GM18909 (cell line): ENCODE measurements around the gene FRMD4A.
"Not testable (repeated sequence)": the region's sequence is repeated elsewhere in the genome, so short reads cannot be mapped to it uniquely, and the experiment has no call there.

Experiments
- ATAC-seq: cut with Tn5 transposase; IDR thresholded peaks from one replicate; pipeline ENCODE4 v1.9.1; 2021; ENCODE audit warnings: mild to moderate bottlenecking; ENCODE audit not compliant: unreplicated experiment, poor library complexity

Gene FRMD4A

GRCh38 chr10:14158575-14158974 lies 172.1 kb downstream of the FRMD4A start:
- no peak for ATAC-seq

- ATAC-seq, result no peak
Observed at GRCh38 chr10:14156104-14156503, 174.6 kb downstream of the FRMD4A start.

- no peak for ATAC-seq
Observed at GRCh38 chr10:14153570-14154055, 177.1 kb downstream of the FRMD4A start.

- no peak for ATAC-seq
Observed at GRCh38 chr10:14151571-14151970, 179.2 kb downstream of the FRMD4A start.

- ATAC-seq, result no peak
Observed at GRCh38 chr10:14150526-14150925, 180.2 kb downstream of the FRMD4A start.

GRCh38 chr10:14146501-14146900 lies 184.2 kb downstream of the FRMD4A start:
- ATAC-seq, result no peak

GRCh38 chr10:14146025-14146424 lies 184.7 kb downstream of the FRMD4A start:
- no peak for ATAC-seq

GRCh38 chr10:14144451-14144850 lies 186.3 kb downstream of the FRMD4A start:
- no peak for ATAC-seq

GRCh38 chr10:14142606-14143250 lies 188.0 kb downstream of the FRMD4A start:
- no peak for ATAC-seq

GRCh38 chr10:14141283-14141682 lies 189.4 kb downstream of the FRMD4A start:
- no peak for ATAC-seq

- ATAC-seq, result no peak
Observed at GRCh38 chr10:14137391-14137790, 193.3 kb downstream of the FRMD4A start.

- ATAC-seq, result not testable (repeated sequence)
Observed at GRCh38 chr10:14135196-14135595, 195.5 kb downstream of the FRMD4A start.

GRCh38 chr10:14134275-14134674 lies 196.4 kb downstream of the FRMD4A start:
- no peak for ATAC-seq

GRCh38 chr10:14131261-14131960 lies 199.3 kb downstream of the FRMD4A start:
- ATAC-seq, result no peak

GRCh38 chr10:14129770-14130169 lies 201.0 kb downstream of the FRMD4A start:
- ATAC-seq, result no peak

- ATAC-seq, result no peak
Observed at GRCh38 chr10:14128519-14128918, 202.2 kb downstream of the FRMD4A start.

- ATAC-seq, result no peak
Observed at GRCh38 chr10:14126697-14127440, 203.9 kb downstream of the FRMD4A start.

GRCh38 chr10:14125564-14125963 lies 205.2 kb downstream of the FRMD4A start:
- no peak for ATAC-seq

- ATAC-seq, result no peak
Observed at GRCh38 chr10:14124941-14125340, 205.8 kb downstream of the FRMD4A start.

GRCh38 chr10:14123139-14123538 lies 207.6 kb downstream of the FRMD4A start:
- ATAC-seq, result no peak

GRCh38 chr10:14120812-14121211 lies 209.9 kb downstream of the FRMD4A start:
- ATAC-seq, result no peak
